CD4-positive, alpha-beta T cell (primary cell): Measurements from ENCODE around the gene CEBPB. TPM values are rescaled to one million over a fixed set of nuclear protein-coding genes. Genes with fewer than 3 reads are reported as not detected.

Experiments
- ATAC-seq: fragments of 200-7000 bp; cut with Tn5 transposase; one replicate; pipeline ENCODE4 v1.10.0; 2022; ENCODE audit warnings: mild to moderate bottlenecking; ENCODE audit not compliant: poor library complexity
- CTCF ChIA-PET: fragments of 350-600 bp; sonication (Branson Sonifier 250); formaldehyde crosslinking; loops from one replicate; lab custom pipeline; 2021; ENCODE audit warnings: antibody characterized with exemption, inconsistent platforms; lab: Charles Lee
- POLR2A ChIA-PET: fragments of 350-600 bp; sonication (Branson Sonifier 250); formaldehyde crosslinking; loops from one replicate; lab custom pipeline; 2021; ENCODE audit warnings: antibody characterized with exemption, inconsistent platforms; lab: Charles Lee
- DNase-seq, 14 experiments: peaks; one replicate each; pipeline ENCODE4 v3.0.0-alpha.2; 2013 to 2020; ENCODE audit warnings: mixed read lengths in 2 of 14
- H3K27ac ChIP-seq, 2 donors: one replicate each; pipeline versions ENCODE4 v1.5.1 to v1.7.0; 2013; ENCODE audit warnings: low read length in 2 of 2, low read depth in 1 of 2, mild to moderate bottlenecking in 1 of 2
- H3K27me3 ChIP-seq, 2 experiments: 1 replicate in 1 of 2; 2 replicates in 1 of 2; pipeline versions ENCODE4 v1.6.1 to v1.7.0; 2013; ENCODE audit warnings: low read length in 2 of 2, control low read depth in 1 of 2, mild to moderate bottlenecking in 1 of 2, moderate library complexity in 1 of 2; ENCODE audit not compliant: insufficient read depth in 2 of 2, control insufficient read depth in 1 of 2
- H3K36me3 ChIP-seq: one replicate; pipeline ENCODE4 v1.6.1; 2013; ENCODE audit warnings: low read length, control low read depth; ENCODE audit not compliant: insufficient read depth
- H3K4me1 ChIP-seq: one replicate; pipeline ENCODE4 v1.6.1; 2013; ENCODE audit warnings: low read length, control low read depth; ENCODE audit not compliant: insufficient read depth
- H3K4me3 ChIP-seq: one replicate; pipeline ENCODE4 v1.5.1; 2013; ENCODE audit warnings: mild to moderate bottlenecking, low read length, moderate library complexity
- H3K9me3 ChIP-seq, 2 experiments: 1 replicate in 1 of 2; 2 replicates in 1 of 2; pipeline versions ENCODE4 v1.6.1 to v1.7.0; 2013; ENCODE audit warnings: low read length in 2 of 2, mild to moderate bottlenecking in 2 of 2, control low read depth in 1 of 2, moderate library complexity in 1 of 2; ENCODE audit not compliant: control insufficient read depth in 1 of 2, insufficient read depth in 1 of 2
- H3K27ac Mint-ChIP-seq: one replicate; pipeline ENCODE4 v1.8.0; 2020; ENCODE audit warnings: mixed read lengths
- H3K27me3 Mint-ChIP-seq: one replicate; pipeline ENCODE4 v1.8.0; 2021; ENCODE audit warnings: mixed read lengths
- H3K36me3 Mint-ChIP-seq: one replicate; pipeline ENCODE4 v1.8.0; 2021; ENCODE audit warnings: low read depth, mixed read lengths
- H3K4me1 Mint-ChIP-seq: one replicate; pipeline ENCODE4 v1.8.0; 2021; ENCODE audit warnings: low read depth, mixed read lengths
- H3K4me3 Mint-ChIP-seq: one replicate; pipeline ENCODE4 v1.8.0; 2020; ENCODE audit warnings: mild to moderate bottlenecking, mixed read lengths
- H3K9me3 Mint-ChIP-seq: one replicate; pipeline ENCODE4 v1.8.0; 2020; ENCODE audit warnings: mixed read lengths
- CTCF ChIP-seq: fragments of 200-600 bp; IDR thresholded peaks from one replicate; pipeline ENCODE4 v1.8.0; 2022; ENCODE audit warnings: antibody characterized with exemption, mild to moderate bottlenecking
- intact Hi-C, 2 experiments: fragments of 100-400 bp; cut with DNase I in 1 of 2; cut with micrococcal nuclease in 1 of 2; formaldehyde crosslinking; loops; one replicate each; pipeline versions ENCODE4 v1.15.1 to v1.9.0; 2023 to 2025; cut with DNase I, micrococcal nuclease
- total RNA-seq, 174 experiments: library from RNA in 2 of 174; stranded (reverse) in 2 of 174; gene quantifications; one replicate each; pipeline ENCODE4 v1.2.3 and lab custom pipeline; 2021 to 2026

CEBPB gene
- total RNA-seq, 2 experiments from 2014 or later = 40.7 to 43.9 TPM

- DNase-seq (peak in 1 of 14 experiments; percentile 23), ATAC-seq (no peak)
- intact Hi-C loops = loop anchor here in 1 of 2 experiments (5.0 to 10.0 kb wide), 2 partner anchors 193 to 741 kb away; partner anchors contain the start of gene ADNP
- Mint-ChIP-seq H3K4me3 (peak overlapping the region; percentile 100), H3K27me3 (no peaks in the 10 kb centered on the region), H3K4me1 (peaks cover 21% of the 10 kb centered on the region), H3K9me3 (no peaks in the 10 kb centered on the region), H3K27ac (peak overlapping the region; percentile 98), H3K36me3 (peaks cover 10% of the 10 kb centered on the region)
- no peak overlapping the region for H3K27ac ChIP-seq
- H3K4me3 ChIP-seq = peak overlapping the region; percentile 75
- peaks cover 31% of the 10 kb centered on the region for H3K4me1 ChIP-seq
- no peak for TF ChIP-seq CTCF
- H3K27me3 ChIP-seq = no peaks in the 10 kb centered on the region
- ChIA-PET CTCF (no interaction called here), POLR2A (no interaction called here)
- H3K36me3 ChIP-seq = peaks cover 8% of the 10 kb centered on the region
- no peaks in the 10 kb centered on the region for H3K9me3 ChIP-seq
Observed at GRCh38 chr20:50193836-50194421, 3.3 kb downstream of the CEBPB start.

GRCh38 chr20:50194422-50194830 lies 3.8 kb downstream of the CEBPB start:
- CTCF ChIA-PET = no interaction called here
- POLR2A ChIA-PET = no interaction called here

GRCh38 chr20:50194831-50195523 lies 4.3 kb downstream of the CEBPB start:
- CTCF ChIA-PET = no interaction called here
- Mint-ChIP-seq H3K4me3 (peak overlapping the region; percentile 68), H3K36me3 (peaks cover 10% of the 10 kb centered on the region), H3K27ac (no peak overlapping the region), H3K27me3 (no peaks in the 10 kb centered on the region), H3K9me3 (no peaks in the 10 kb centered on the region), H3K4me1 (peaks cover 21% of the 10 kb centered on the region)
- Histone ChIP-seq H3K4me1 (peaks cover 26% of the 10 kb centered on the region), H3K4me3 (no peak overlapping the region), H3K9me3 (no peaks in the 10 kb centered on the region), H3K36me3 (peaks cover 8% of the 10 kb centered on the region), H3K27ac (no peak overlapping the region), H3K27me3 (no peaks in the 10 kb centered on the region)
- intact Hi-C loops = loop anchor here in 1 of 2 experiments (5.0 to 10.0 kb wide), 2 partner anchors 192 to 740 kb away; partner anchors contain the start of gene ADNP
- DNase-seq = no peak
- POLR2A ChIA-PET = no interaction called here
- no peak for TF ChIP-seq CTCF
- no peak for ATAC-seq

More at GRCh38 chr20:50194422-50194830, 3.8 kb downstream of the CEBPB start:
- DNase-seq = no peak
- Histone ChIP-seq H3K4me3 (peak overlapping the region; percentile 75), H3K36me3 (peaks cover 8% of the 10 kb centered on the region), H3K27me3 (no peaks in the 10 kb centered on the region), H3K4me1 (peaks cover 31% of the 10 kb centered on the region), H3K27ac (no peak overlapping the region), H3K9me3 (no peaks in the 10 kb centered on the region)
- Mint-ChIP-seq H3K27me3 (no peaks in the 10 kb centered on the region), H3K4me3 (peak overlapping the region; percentile 68), H3K36me3 (peaks cover 10% of the 10 kb centered on the region), H3K9me3 (no peaks in the 10 kb centered on the region), H3K27ac (no peak overlapping the region), H3K4me1 (peaks cover 21% of the 10 kb centered on the region)
- no peak for ATAC-seq
- intact Hi-C loops = loop anchor here in 1 of 2 experiments (5.0 to 10.0 kb wide), 2 partner anchors 193 to 740 kb away; partner anchors contain the start of gene ADNP
- no peak for TF ChIP-seq CTCF
